ENCODE results near the gene TRAF3IP3.
A peak's percentile ranks its signal among the peaks of the same experiment; 100 is the strongest.
"Not testable (repeated sequence)": the region's sequence is repeated elsewhere in the genome, so short reads cannot be mapped to it uniquely, and the experiment has no call there.

The TRAF3IP3 gene

DNA sequence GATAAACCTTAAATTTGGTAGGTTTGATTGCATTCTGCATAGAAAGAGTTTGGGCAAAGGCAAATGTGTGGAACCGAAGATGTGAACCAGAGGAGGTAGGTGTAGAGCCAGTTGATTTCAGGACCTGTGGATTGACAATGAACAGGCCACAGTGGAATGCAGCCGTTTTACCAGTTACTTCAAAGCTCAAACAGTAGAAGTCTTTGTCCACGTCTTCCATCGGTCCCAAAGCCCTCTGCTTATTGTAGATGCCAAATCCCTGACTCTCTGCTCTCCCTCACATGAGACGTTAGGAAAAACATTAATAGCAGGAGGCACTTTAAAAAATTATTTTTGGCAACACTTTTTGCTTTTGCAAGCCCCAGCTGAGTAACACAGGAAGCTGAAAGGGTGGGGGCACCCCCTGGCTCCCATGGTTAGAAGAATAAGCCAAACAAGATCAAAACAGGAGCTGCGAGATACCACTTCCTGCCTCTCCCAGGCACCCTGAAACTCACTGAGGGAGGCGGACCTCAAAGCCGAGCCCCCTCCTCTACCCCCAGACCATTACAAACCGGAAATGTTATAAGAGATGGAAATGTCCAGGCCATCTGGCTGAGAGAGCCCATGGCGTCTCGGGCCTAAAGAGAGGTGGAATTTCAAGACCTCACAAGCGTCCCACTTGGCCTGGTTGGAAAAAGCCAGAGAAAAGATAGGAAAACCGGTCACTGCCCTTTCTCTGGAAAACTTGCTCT is 13.5 kb downstream of the TRAF3IP3 start:
- DNase-seq = peak; percentile 91

DNA sequence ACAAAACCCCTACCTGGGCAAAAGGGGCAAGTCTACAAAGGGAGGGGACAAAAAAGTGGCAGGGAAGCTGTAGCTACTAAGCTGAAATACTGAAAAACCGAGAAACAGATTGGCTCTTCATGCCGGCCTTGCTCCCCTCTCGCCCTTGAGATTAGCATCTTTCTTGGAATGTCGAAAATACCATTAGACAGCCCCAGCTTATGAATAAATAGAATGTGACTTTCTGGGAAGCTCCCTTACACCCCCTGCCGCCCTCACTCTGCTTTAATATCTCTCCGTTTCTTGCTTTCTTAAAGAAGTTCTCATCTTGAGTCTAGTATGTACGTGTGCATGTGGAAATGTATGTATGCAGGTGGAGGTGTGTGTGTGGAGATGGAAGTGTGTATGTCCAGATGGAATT is 14.1 kb downstream of the TRAF3IP3 start:
- no peak for DNase-seq

DNA sequence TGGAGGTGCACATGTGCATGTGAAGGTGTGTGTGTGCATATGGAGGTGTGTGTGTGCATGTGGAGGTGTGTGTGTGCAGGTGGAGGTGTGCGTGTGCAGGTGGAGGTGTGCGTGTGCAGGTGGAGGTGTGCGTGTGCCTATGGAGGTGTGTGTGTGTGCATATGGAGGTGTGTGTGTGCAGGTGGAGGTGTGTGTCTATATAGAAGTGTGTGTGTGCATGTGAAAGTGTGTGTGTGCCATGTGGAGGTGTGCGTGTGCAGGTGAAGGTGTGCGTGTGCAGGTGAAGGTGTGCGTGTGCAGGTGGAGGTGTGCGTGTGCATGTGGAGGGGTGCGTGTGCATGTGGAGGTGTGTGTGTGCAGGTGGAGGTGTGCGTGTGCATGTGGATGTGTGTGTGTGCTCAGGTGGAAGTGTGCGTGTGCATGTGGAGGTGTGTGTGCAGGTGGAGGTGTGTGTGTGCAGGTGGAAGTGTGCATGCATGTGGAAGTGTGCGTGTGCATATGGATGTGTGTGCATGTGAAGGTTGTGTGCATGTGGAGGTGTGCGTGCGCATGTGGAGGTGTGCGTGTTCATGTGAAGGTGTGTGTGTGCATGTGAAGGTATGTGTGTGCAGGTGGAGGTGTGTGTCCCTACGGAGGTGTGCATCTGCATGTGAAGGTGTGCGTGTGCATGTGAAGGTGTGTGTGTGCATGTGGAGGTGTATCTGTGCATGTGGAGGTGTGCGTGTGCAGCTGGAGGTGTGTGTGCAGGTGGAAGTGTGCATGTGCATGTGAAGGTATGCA is 15.0 kb downstream of the TRAF3IP3 start:
- DNase-seq = no peak

DNA sequence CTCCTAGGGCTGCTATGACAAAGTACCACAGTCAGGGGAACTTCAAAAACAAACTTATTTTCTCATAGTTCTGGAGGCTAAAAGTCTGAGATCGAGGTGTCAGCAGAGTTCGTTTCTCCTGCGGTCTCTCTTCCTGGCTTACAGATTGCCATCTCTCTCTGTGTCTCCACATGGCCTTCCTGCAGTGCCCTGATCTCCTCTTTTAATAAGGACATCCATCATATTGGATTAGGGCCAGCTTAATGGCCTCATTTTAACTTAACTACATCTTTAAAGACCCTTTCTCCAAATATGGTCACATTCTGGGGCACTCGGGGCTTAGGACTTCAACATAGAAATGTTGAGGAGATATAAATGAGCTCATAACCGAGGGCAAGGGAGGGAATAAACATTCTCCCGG is 16.3 kb downstream of the TRAF3IP3 start:
- DNase-seq = no peak

DNA sequence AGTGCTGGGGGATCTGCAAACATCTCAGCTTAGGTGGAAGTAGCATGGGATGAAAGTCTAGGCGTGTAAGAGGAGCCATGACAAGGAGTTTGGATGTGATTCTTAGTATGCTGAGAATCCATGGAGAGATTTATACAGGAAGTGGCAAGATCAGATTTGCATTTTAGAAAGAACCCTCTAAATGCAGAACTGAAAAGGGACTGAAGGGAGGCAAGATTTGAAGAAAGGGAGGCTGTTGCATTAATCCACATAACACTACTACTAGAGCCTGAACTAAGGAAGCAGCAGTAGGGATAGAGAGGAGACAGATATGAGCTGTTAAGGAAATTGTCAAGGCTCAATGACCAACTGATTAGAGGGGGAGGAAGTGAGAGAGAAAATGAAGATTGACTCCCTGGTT is 18.7 kb downstream of the TRAF3IP3 start:
- DNase-seq = no peak

DNA sequence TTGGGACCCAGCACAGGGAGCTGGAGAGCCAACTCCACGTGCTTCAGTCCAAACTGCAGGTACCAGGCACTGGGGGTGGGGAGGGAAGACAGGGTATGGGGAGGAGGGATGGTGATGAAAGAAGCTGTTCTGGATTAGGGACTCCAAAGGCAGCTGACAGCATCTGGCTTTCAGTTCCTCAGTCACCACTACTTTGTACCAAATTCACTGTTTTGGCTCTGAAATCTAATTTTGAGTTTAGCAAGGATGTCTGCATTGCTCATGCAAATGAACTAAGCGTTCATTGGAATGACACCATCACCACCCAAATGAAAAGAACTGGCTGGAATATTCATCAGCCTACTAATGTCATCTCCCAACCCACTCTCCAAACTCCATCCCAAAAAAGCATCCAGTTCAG is 19.8 kb downstream of the TRAF3IP3 start:
- no peak for DNase-seq

DNA sequence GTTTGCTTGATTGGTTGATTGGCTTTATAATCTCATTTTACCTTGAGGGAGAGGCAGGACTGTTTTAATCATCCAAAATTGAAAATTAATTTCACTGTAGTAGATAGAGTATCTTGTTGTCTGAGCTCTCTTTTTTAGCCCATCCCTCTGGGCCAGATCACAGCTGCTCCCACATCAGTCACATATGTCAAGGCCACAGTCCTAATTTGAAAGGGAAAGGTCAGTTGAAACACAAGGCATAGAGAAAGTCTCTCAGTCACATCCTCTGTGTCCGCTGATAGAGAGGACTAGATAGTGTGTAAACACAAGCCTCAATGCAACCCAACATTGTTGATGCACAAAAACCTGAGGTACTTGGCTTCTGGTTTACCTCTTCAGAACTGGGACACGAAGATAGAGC is 21.7 kb downstream of the TRAF3IP3 start:
- DNase-seq = no peak

DNA sequence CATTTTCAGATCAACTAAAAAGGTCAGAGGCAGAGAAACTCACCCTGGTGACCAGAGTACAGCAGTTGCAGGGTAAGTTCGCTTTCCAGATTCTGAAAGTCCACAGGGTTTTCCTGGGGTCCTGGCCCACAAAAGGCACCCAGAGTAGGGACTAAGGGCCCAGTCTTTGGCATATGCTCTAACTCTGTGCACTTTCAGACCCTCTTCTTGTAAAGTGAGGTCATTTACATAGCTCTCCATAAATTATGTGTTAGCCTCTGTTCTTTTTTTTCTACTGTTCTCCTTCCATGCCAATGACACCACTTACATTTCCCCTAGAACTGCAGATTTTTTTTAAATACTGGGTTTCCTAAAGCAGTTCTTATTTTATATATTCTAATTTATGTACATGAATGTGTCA is 22.2 kb downstream of the TRAF3IP3 start:
- DNase-seq = no peak

DNA sequence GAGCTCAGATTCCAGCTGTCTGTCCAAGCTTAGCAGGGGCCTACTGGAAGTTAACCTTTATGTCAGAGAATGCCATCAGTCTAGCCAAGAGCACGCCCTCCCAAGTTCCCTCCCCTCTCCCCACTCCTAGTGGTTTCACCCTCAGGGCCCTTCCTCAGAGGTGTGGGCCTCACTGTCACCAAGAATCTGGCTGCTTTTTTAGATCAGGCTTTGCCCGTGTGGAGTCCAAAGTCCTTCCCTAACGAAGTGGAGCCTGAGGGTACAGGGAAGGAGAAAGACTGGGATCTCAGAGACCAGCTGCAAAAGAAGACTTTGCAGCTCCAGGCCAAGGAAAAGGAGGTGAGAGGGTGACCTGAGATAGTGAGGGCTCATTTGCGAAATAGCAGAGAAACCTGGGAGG is 24.4 kb downstream of the TRAF3IP3 start:
- no peak for DNase-seq

DNA sequence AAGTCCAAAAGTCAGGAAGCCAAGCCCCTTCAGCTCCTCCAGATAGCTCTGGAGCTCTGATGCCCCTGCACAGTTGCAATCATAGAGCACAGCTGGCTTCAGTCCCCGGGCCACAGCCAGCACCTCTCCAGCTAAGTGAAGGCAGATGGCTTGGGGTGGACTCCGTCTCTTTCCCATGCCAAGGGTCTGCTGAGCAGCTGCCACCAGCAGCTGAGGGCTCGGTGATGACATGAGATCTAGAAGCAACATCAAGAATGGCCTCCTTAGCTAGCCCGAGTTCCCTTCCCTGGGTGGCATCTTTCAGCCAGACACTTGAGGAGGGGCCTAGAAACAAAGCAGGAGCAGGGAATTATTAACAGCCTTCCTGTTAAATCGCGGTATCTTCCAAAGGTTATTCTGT is 27.5 kb downstream of the TRAF3IP3 start:
- no peak for DNase-seq

DNA sequence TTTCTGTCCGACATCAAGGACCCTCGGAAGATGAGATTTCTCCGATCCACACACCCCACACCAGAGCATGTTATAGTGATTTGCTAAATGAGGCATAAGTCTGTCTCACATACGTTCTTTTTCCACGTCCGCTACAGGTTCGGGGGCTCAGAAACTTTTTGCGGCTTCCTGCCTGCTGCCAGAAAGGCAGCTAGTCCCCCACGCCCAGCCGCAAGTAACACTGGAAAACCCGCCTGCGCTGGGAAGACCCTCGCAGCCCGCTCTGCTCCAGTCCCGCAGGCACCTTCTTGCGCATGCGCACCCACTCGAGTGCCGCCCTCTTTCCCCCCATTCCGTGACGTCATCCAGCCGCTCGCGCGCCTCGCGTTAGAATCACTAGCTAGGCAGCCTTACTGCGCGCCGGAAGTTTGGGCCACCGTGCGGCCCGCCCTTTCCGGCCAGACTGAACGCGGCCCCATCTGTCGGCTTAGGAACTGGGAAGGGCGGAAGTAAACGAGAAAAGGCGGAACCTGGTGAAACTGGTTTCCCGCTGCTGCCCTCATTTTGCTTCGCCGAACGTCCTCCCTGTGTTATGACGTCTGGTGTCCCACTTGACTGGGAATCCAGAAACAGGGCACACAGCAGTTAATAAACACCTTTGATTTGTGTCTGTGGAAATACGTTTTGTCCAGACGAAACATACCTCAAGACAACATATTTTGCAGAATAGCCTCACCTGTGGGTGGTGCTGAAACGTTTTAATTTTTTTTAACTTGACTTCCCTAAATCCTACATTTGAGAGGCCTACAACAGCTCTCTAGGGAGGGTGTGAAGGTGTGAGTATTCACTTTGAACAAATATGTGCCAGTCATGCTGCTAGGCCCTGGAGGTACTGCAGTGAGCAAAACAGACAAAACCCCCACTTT is 28.7 kb downstream of the TRAF3IP3 start, which contains the start of gene C1orf74:
TSS of gene C1orf74 (minus strand) at position 295 of the 905 bp plus-strand sequence. CDS start 925 bp downstream, outside the sequence.
- peak; percentile 98 for DNase-seq

DNA sequence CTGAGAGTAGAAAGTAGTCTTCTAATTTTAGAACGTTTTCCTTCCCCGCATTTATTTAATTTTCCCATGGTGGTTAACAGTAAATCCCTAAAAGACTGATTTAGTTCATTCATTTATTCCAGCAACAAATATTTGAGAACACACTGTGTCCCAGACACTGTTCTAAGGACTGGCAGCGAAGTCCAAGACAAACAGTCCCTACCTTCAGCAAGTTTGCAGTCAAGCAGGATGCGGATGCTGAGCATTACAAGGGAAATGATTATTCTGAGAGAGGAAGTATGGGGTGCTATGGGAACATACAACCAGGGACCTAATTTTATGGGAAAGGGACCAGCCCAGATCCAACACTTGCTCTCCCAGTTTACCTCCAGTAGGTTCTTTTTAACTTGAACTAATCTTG is 29.7 kb downstream of the TRAF3IP3 start:
- no peak for DNase-seq

DNA sequence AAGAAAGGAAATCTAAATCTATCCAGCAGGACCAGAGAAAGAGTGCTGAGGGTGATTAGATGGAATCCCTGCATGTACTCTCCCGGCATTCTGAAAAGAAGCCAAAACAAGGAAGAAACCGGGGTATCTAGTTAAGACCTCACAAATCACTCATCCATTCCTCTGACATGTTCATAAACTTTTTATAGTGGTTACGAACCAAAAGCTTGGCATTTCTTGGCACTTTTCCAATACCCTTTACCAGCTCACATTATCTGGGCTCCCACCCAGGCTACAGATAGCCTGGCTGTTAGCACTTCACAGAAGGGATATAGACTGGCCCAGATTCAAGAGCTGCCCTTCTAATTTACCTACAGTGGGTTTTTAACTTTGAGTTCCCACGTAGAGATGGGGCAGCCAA is 30.3 kb downstream of the TRAF3IP3 start:
- DNase-seq = no peak

DNA sequence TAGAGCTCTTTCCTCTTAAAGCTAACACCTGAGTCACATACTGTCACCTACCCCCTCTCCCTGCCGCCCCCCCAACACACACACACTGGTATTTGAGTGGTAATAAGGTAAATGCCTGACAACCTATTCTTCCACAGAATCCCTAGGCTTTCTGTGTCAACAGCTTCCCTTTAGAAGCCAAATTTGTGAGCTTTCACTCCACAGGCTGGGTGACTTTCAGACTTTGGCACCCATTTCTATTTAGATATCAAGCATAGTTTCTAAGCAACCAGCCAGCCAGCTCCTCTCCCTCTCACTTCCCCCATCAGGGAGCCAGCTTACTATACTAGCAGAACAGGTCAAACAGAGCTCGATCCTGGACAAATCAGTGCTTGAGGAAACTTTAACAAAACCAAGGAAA is 31.7 kb downstream of the TRAF3IP3 start:
- DNase-seq = no peak

DNA sequence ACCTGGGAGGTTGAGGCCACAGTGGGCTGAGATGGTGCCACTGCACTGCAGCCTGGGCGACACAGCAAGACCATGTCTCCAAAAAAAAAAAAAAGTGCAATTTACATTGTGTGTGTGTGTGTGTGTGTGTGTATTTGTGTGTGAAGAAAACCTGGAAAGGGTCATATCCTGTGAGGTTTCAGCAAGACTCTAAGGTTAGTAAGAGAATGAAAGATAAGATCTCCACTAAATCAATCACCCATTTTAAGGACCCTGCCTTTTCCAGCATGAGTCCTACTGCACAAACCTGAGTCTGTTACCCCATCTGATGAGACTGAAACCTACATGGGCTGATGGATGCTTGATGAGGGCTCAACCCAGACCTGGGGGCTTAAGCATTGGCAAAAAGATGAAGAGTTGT is 33.4 kb downstream of the TRAF3IP3 start:
- no peak for DNase-seq

DNA sequence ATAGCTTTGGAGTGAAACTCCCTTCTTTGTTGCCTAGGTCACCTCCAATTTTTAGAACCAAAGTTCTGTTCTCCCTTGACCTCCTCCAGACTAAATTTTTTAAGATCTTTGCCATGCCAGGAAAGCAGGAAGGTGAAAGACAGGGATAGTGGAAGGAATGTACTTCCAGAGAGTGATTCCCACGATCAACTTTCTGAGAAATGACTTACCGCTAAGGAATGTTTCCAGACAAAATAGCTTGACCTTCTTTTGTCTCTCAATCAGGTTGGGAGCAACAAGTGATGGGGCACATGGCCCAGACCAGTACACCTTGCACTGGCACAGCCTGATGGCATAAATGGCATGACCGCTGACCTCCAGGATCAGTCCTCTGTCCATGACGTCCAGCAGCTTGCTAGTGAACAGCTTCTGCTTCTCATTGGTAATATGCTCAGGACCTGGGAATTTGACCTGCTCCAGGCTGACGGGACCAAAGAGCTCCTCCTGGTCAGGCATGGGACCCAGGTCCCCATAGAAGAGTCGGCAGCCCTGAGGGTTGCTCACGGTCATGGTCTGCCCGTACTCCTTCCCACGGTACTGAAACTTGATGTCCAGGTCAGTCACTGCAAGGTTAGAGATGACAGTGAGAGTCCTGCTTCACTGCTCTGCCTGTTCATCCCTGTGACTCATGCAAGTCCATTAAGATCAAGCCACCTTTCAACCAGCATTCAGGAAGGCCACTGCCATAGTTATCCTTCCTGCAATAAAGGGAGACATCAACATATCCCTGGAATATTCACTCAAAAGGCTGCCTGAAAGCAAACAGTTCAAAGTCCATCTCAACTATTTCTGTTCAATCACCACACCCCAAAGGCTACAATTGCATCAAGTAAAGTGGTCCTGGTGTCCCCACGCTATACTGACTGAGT is 34.7 kb downstream of the TRAF3IP3 start:
- no peak for DNase-seq

DNA sequence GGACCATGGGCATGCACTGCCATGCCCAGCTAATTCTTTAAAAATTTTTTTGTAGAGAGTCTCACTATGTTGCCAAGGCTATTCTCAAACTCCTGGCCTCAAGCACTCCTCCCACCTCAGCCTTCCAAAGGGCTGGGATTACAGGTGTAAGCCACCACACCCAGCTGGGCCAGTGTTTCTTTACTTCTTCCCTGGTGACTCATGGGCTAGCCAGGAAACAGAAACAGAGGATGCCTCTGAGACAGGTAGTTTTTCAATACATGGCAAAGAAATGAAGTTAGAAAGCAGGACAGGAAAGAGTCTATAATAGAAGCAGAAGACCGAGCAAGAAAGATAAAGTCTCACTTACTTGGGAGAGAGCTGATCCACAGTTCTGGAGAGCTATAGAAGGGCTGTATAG is 36.1 kb downstream of the TRAF3IP3 start:
- DNase-seq = no peak

DNA sequence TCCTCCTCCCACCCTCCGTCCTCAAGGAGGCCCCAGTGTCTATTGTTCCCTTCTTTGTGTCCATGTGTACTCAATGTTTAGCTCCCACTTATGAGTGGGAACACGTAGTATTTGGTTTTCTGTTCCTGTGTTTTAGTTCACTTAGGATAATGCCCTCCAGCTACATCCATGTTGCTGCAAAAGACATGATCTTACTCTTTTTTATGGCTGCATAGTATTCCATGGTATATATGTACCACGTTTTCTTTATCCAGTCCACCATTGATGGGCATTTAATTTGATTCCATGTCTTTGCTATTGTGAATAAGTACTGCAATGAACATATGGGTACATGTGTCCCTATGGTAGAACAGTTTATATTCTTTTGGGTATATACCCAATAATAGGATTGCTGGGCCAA is 37.9 kb downstream of the TRAF3IP3 start:
- not testable (repeated sequence) for DNase-seq

DNA sequence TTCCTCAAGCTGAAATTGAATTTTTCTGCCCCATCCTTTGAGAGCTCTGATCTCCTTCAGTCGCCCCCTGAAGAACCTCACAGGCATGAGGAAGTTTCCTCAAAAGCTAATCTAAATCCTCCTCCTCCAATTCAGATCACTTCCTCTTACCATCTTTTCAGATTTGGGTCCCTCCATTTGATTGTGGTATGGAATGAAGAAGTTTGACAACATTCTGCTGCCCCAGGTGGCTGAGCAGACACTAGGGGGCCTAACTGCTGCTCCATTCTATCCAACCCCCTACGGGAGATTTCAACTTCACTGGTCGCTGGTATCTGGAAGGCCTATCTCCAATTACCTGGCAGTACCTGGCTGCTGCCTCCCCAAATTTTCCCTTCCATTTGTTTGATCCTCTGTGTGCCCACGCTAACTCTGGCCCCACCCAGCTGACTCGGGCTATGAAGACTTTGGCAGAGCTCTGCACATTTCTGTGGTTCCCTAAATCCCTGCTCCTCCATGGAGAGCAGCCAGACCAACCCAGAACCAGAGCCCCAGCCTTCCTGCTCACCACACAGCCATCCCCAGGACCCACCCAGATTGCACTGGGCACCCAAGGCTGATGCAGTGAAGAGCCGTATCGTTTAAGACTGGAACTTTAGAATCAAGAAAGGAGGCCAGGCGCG is 42.3 kb downstream of the TRAF3IP3 start:
- no peak for DNase-seq

DNA sequence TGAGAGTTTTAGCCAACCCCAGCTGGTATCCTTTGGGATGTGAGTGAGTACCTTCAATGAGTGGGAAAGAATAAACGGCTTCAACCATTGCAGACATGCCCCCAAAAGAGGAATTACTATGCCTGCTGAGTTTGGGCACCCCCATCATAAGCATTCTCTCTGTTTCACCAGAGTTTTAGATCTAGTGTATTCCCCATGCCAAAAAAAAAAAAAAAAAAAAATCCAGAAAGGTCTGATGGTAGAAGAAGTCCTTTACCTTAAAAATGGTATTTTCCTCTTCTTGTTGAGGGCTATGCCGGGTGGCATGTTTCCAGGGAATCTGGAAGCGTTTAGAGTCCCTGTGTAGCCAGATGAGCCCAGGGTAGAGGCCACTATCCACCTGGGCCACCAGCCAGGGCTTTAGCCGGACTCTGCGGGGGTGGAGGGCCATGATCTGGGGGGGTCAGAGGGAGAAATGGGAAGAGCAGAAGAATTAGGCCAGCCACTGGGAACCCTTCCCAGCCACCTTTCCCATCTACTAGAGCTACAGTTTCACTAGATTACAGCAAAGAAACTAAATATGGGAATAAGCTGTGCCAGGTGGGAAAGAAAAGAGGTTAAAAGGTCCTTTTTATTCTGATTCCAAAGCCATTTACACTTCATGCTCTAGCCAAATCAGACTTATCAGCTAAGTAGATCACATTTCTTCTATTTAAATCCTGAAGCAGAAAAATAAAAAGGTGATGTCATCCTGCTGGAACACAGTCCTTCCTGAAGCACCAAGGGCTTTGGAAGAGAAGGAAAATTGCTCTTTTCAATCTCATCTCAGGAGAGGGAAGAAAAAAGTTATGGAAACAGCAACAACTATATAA is 45.4 kb downstream of the TRAF3IP3 start:
- no peak for DNase-seq

All from CD4-positive, alpha-beta T cell treated with Interleukin-4 for 4 hours (primary cell).